CD4-positive, alpha-beta T cell treated with Interleukin-12 subunit alpha and Interleukin-12 subunit beta, for 1 hour (primary cell): ENCODE results near the gene SRGAP3.

Source experiments
- DNase-seq: peaks from one replicate; pipeline ENCODE4 v3.0.0-alpha.2; 2020

The SRGAP3 gene

DNA sequence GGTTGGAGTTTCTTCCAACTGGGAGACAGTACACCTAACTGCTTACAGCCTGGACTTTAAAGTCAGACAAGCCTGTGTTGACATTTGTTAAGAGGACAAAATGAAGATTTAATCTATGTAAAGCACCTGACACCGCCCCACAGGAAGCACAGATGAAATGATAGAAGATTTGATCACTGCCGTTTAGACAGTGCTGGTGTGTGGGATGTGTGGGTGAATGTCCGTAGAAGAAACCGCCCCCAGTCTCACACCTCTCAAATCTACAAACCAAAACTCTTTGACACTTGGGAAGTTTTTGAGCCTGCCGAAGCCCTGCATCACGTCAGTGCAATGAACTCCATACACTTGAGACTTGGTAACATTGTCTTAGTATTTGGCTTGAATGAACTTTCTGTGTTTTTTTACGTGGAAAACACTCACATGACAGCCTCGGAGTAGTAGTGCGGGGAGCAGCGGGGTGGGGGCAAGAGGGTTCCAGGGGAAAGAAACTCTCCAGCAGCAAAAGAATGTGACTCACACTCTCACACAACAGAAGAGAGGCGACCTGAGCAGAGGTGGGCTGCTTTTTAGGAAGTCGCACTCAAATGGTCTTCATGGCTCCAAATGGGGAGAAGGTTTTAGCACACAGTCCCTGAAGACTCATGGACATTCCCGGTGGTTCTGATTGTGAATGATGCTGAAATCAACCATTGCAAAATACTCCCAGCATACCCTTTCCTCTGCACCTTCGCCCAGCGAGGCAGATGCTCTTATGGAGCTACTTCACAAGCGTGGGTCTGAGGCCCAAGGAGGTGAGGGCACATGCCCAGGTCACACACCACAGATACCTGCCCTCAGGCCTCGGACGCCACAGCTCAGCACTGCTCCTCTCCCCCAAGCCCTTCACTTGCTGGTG, 79.2 kb downstream of the SRGAP3 start:
- peak; percentile 16 for DNase-seq

DNA sequence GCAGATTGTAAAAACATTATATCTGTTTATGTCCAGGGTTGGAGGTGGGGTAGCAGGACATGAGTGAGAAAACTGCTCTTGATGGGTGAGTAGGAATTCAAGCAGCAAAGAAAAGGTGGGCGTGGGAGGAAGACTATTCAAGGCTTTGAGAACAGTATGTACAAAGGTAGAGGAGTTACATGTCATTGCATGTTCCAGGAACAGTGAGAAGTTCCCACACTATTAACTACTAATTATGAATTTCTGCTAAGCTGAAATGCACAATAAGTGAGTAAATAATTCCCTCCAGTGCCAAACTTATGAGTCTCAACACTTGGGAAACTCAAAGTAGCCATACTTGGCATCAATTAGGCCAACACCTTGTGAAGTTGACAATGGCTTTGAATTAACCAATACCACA, 80.1 kb downstream of the SRGAP3 start:
- DNase-seq = no peak

- DNase-seq = peak; percentile 7
Observed at GRCh38 chr3:9168241-9168741, 81.2 kb downstream of the SRGAP3 start.

- DNase-seq = no peak
Observed at GRCh38 chr3:9167222-9167621, 82.2 kb downstream of the SRGAP3 start.

DNA sequence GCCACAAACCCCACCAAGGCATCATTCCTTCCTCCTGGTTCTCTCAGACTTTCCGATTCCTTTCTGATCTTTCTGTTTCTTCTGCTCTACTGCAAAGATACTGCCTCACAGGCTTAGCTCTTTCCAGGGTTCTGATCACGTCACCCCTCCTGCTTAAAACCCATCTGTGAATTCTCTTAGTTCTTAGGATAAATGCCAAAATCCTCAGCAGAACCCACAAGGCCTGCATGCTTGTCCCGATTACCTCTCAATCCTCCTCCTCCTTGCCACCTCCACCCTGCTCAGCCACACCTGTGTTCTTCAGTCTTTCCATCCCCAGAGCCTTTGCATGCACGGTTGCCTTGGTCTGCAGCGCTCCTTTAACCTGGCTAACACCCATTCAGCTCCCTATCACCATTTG, 84.0 kb downstream of the SRGAP3 start:
- DNase-seq = no peak

DNA sequence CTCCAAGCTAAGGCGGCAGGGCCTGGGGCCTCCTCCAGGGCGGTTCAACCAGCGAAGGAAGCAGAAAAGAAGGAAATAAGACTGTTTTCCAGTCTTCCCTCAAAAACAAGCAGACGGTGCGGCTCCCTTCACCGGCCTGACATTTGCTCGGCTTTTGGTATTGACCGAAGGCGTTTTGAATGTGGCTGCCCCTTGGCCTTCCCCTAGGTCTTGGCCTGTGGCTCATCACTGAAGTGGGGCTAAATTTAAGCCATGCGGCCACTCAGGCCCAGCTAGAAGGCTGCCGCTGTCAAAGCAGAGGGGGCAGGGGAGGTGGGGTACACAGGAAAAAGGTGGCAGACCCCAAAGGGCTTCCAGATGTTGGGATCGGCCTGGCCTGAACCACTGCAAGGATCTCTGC, 86.2 kb downstream of the SRGAP3 start:
- no peak for DNase-seq

- no peak for DNase-seq
Observed at GRCh38 chr3:9161811-9162210, 87.6 kb downstream of the SRGAP3 start.

- DNase-seq = no peak
Observed at GRCh38 chr3:9161298-9161697, 88.1 kb downstream of the SRGAP3 start.

- no peak for DNase-seq
Observed at GRCh38 chr3:9158865-9159630, 90.4 kb downstream of the SRGAP3 start.

DNA sequence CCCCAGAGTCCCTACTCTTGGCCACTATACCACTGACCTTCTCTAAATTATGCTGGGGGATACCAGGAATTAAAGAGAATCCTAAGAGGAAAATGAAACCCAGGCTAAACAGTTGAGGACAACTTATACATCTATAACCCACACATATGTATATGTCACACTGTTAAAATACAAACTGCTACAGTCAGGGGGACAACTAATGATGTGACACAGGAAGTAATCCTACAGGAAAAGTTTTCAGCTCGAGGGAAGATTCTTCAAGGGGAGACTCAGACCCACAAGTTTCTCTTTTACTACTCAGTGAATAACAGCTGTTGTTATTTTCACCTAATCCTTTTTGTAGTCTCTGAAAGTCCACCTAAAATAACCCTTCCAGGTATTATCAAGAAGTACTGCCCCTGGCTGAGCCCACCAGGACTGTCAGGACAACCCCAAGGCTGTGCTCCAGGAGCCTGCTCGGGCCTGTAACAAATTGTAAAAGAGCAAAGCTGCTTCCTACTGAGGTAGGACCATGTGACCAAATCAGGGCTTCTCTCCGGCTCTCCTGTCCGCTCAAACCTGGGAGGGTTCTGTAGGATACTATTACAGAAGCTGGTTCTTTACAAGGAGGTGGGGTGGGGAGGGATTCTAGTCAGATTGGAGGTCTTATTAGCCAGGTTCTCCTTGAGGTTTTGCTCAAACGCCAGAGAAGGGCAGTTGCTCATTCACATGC, 91.6 kb downstream of the SRGAP3 start:
- DNase-seq = no peak

DNA sequence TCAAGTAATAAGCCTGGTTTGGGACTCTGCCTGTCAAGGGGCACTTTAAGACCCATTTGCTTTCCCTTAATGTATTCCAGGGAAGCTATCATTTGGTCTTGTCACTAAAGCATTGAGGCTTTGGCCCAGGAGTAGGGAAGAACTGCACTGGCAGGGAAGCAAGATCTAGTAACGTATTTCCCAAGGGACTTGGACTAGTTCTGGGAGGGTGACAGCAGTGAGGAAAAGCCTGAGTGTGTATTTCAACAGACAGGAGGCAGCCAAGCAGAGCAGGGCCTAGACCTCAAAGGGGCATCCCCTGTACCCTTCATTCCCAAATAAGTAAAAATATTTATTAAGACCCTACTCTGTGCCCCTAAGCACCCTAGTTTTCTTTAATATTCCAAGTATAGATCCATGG, 92.8 kb downstream of the SRGAP3 start:
- no peak for DNase-seq

GRCh38 chr3:9155028-9155427, 94.4 kb downstream of the SRGAP3 start:
- DNase-seq = no peak

DNA sequence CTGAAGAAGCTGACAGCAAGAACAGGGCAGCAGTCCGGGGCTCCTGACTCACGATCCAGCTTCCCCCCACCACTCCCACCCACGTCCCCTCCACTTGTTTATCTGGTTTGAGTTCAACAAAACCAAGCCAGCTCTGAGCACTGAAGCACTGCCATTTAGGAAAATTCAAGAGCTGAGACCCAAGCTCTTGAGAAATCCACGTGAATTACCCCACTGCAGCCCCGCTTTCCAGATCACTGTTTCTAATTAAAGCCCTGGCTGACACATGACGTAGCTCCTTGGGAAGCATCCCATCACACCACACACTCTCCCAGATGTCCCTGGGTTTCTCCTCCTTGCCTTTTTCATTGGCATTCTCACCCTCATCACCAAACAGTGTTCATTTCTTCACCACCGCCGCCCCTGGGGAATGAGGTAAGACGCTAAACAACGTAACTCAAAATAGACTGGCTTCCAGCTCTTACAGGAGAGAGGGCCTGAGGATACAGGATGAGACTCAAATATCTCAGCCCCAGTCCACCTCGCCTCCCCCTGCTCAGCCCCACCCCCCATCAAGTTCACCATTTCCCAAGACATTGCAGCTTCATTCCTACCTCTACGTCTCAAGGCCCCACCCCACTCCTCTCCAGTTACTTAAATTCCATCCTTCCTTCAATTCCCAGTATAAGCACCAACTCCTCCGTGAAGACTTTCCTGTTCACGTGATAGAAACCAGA, 95.4 kb downstream of the SRGAP3 start:
- DNase-seq = no peak

DNA sequence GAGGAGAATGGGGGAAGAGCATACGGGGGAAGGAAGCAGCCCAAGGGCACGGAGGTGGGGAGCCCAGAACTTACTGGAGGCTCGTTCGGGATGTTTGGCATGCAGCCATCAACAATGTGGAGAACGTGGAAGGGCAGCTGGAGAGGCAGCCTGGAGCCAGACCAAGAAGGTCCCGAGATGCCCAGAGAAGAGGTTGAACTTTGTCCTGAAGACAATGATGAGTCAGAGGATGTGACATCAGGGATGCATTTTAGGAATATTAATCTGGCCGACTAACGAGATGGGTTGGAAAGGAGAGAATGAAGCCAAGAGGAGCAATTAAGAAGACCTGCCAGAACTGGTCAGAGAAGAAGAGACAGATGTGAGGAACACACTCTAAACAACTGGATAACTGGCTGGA, 98.2 kb downstream of the SRGAP3 start:
- no peak for DNase-seq

GRCh38 chr3:9149566-9149965, 99.9 kb downstream of the SRGAP3 start:
- no peak for DNase-seq

DNA sequence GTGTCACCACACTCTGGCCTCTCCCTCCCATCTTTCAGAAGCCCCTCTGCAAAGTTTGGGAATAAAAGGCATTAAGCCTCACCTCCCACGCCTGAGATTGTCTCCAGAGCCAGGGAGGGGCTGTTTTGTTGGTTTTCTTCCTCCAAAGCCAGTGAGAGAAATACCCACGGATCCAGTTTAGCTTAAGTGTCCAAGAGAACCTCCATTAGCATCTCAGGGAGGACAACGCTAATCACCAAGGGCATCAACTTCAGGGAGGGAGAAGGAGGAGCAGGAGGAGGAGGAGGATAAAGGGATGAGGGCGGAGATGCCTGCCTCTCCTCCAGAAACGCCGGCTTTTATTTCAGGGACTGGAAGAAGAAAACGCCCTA, 101.6 kb downstream of the SRGAP3 start:
- DNase-seq = no peak

DNA sequence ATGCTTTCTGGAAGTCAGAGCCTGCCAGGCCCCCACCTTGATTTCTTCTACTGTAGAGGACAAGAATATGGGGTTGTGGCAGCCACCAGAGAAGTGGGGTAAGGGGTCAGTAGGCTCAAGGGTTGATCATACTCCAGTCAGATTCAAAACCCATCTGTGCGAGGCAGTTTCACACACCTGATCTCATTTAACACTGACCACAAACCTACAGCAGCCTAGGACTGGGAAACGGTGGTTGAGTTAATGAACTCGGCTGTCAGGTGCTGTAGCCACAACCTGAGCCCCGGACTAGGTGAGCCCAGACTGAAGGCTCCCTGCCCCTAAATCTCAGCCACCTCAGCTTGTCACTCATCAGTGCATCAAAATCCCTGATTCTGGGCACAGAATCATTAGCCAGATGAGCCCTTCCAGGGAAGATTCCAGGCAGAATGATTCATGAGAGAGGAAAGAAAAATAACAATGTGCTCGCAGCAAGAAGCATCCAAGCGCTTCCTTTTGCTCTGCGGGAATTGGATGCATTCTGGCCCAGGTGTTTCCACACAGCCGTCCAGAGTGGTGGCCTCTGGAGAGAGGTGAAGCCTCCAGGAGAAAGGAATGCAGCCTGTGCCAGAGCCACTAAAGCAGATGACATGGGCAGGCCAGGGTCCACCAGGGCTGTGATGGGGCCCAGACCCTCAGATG, 102.1 kb downstream of the SRGAP3 start:
- no peak for DNase-seq

DNA sequence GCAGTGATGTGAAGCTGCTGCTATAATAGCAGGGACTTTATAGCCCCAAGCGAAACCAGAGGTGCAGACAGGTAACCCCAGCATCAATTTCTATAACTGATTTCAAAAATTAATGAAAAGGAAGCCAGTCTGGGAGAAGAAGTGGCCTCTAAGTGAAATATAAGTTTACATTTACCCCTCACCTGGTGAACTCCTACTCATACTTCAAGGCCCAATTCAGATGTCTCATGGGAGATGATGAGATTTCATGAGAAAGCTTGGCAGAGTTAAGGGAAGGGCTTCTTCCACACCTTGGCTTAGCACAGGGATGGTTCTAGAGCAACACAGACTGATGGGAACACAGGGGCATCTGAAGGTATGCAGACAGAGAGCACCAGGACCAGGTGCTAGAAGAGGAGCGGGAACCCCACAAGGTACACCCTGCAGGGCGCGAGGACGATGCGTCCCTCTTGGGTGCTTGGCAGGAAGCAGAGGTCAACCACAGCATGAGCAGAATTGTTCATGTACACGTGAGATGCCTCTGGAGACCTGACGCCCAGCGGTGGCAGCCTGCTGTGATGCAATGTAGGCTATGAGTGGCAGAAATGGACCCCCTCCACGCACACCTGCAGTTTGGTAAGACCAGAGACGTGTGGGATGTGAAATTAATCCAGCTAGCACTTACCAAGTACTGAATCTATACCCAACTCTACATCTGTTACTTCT, 102.9 kb downstream of the SRGAP3 start:
- DNase-seq = no peak

- DNase-seq = no peak
Observed at GRCh38 chr3:9143184-9143583, 106.3 kb downstream of the SRGAP3 start.

- no peak for DNase-seq
Observed at GRCh38 chr3:9142362-9142761, 107.1 kb downstream of the SRGAP3 start.

- DNase-seq = no peak
Observed at GRCh38 chr3:9141928-9142289, 107.5 kb downstream of the SRGAP3 start.

DNA sequence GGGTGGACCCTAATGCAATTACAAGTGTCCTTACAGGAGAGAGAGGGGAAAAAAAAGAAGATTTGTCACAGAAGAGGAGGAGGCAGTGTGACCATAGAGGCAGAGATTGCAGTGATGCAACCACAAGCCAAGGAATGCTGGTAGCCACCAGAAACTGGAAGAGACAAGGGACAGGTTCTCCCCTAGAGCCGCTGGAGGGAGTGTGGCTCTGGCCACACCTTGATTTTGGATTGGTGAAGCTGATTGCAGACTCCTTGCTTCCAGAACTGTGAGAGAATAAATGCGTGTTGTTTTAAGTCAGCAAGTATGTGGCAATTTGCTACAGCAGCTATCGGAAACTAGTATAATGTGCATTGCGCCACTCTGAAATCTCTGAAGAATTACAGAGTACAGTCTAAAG, 110.1 kb downstream of the SRGAP3 start:
- DNase-seq = no peak
